ENCODE data around the gene MZT2A.
"Not testable (repeated sequence)": the region's sequence is repeated elsewhere in the genome, so short reads cannot be mapped to it uniquely, and the experiment has no call there.

DNA sequence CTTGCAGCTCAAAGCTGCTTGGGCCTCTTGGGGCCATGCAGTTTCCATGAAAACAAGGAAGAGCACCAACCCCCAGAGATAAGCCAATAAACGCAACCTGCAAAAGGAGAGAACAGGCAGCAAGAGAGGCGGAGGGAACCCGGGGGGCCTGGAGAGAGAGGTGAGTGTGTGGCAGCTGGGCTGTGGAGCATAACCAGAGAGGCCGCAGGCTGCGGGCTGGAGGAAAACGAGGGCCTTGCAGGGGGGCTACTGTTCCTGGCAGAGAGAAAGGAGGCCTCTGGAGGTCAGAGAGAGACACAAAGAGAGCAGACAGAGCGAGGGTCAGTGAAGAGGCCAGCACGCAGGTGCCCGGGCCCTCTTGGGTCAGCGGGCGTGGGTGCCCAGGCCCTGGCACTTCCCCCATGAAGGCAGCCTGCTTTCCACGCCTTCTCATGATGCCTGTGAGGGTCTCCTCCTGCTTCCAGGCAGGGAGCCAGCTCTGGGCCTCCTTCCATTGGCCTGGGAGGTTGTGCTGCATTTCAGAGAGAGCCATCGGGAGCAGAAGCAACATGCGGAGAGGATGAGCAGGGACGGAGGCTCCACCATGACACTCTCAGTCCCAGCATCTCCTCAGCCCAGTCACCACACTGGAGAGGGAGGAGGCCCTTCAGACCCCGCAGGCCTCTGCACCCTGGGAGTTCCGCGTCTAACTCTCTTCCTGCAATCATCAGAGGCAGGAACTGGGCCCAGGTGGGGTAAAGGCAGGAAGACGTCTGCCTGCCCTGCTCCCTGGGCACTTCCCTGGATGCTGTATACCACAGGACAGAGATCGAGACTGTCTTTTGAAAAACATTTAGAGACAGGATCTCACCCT, 1.4 kb downstream of the MZT2A start:
- TF ChIP-seq, protein P1, sequence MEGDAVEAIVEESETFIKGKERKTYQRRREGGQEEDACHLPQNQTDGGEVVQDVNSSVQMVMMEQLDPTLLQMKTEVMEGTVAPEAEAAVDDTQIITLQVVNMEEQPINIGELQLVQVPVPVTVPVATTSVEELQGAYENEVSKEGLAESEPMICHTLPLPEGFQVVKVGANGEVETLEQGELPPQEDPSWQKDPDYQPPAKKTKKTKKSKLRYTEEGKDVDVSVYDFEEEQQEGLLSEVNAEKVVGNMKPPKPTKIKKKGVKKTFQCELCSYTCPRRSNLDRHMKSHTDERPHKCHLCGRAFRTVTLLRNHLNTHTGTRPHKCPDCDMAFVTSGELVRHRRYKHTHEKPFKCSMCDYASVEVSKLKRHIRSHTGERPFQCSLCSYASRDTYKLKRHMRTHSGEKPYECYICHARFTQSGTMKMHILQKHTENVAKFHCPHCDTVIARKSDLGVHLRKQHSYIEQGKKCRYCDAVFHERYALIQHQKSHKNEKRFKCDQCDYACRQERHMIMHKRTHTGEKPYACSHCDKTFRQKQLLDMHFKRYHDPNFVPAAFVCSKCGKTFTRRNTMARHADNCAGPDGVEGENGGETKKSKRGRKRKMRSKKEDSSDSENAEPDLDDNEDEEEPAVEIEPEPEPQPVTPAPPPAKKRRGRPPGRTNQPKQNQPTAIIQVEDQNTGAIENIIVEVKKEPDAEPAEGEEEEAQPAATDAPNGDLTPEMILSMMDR (IDR thresholded peaks at IDR 0.05) = not testable (repeated sequence)
- TF ChIP-seq POLR2AphosphoS5 (IDR thresholded peaks at IDR 0.05; ENCODE audit: insufficient read depth in 1 of 2, low read depth in 1 of 2) = not testable (repeated sequence)
